CD4-positive, alpha-beta T cell treated with Interleukin-2 at 100 ng/mL for 4 hours (primary cell): ENCODE results near the gene SAP30.

ENCODE experiments used
- DNase-seq: peaks from one replicate; pipeline ENCODE4 v3.0.0-alpha.2; 2020; ENCODE audit warnings: low spot score

Gene SAP30

GRCh38 chr4:173415092-173415491, 44.3 kb downstream of the SAP30 start:
- DNase-seq = no peak

GRCh38 chr4:173415885-173416653, 45.3 kb downstream of the SAP30 start:
- no peak for DNase-seq

- DNase-seq = no peak
These were observed 47.1 kb downstream of the SAP30 start for GRCh38 chr4:173417833-173418232.

GRCh38 chr4:173418639-173419038, 47.9 kb downstream of the SAP30 start:
- DNase-seq = no peak

GRCh38 chr4:173420324-173420752, 49.6 kb downstream of the SAP30 start:
- DNase-seq = peak; percentile 30

GRCh38 chr4:173420801-173421200, 50.0 kb downstream of the SAP30 start:
- no peak for DNase-seq

- DNase-seq = no peak
These were observed 54.4 kb downstream of the SAP30 start for GRCh38 chr4:173424899-173425805.

GRCh38 chr4:173426064-173426463, 55.3 kb downstream of the SAP30 start:
- DNase-seq = peak; percentile 23
